GM21423 (cell line): ENCODE measurements around the gene INMT.

Experiments
- ATAC-seq: cut with Tn5 transposase; IDR thresholded peaks from one replicate; pipeline ENCODE4 v1.9.1; 2021; ENCODE audit warnings: mild to moderate bottlenecking, moderate library complexity; ENCODE audit not compliant: unreplicated experiment

Gene INMT

GRCh38 chr7:30727061-30727945, 24.6 kb upstream of the INMT start:
- no peak for ATAC-seq

- ATAC-seq: no peak
Observed at GRCh38 chr7:30728591-30729100, 23.3 kb upstream of the INMT start.

GRCh38 chr7:30729642-30730041, 22.3 kb upstream of the INMT start:
- no peak for ATAC-seq

- no peak for ATAC-seq
Observed at GRCh38 chr7:30730097-30730496, 21.8 kb upstream of the INMT start.

GRCh38 chr7:30730996-30731395, 20.9 kb upstream of the INMT start:
- no peak for ATAC-seq

- ATAC-seq: no peak
Observed at GRCh38 chr7:30731581-30731980, 20.4 kb upstream of the INMT start.

- ATAC-seq: no peak
Observed at GRCh38 chr7:30732606-30733005, 19.3 kb upstream of the INMT start.

GRCh38 chr7:30733216-30733615, 18.7 kb upstream of the INMT start:
- ATAC-seq: no peak

GRCh38 chr7:30733691-30734090, 18.2 kb upstream of the INMT start:
- ATAC-seq: no peak

- no peak for ATAC-seq
Observed at GRCh38 chr7:30734497-30734896, 17.4 kb upstream of the INMT start.

GRCh38 chr7:30735631-30736030, 16.3 kb upstream of the INMT start:
- ATAC-seq: no peak

- no peak for ATAC-seq
Observed at GRCh38 chr7:30736291-30736690, 15.6 kb upstream of the INMT start.

GRCh38 chr7:30738026-30738915, 13.7 kb upstream of the INMT start:
- ATAC-seq: no peak

- no peak for ATAC-seq
Observed at GRCh38 chr7:30739691-30740090, 12.2 kb upstream of the INMT start.

GRCh38 chr7:30740417-30741181, 11.3 kb upstream of the INMT start:
- peak; percentile 58 for ATAC-seq

GRCh38 chr7:30741289-30741688, 10.6 kb upstream of the INMT start:
- no peak for ATAC-seq

- no peak for ATAC-seq
Observed at GRCh38 chr7:30743371-30744074, 8.4 kb upstream of the INMT start.

- ATAC-seq: no peak
Observed at GRCh38 chr7:30744075-30744417, 7.9 kb upstream of the INMT start.

GRCh38 chr7:30745261-30745941, 6.5 kb upstream of the INMT start:
- ATAC-seq: no peak

GRCh38 chr7:30750010-30750409, 1.9 kb upstream of the INMT start:
- ATAC-seq: no peak
